Measurements from ENCODE around the gene PSG1.
"Not testable (repeated sequence)": the region's sequence is repeated elsewhere in the genome, so short reads cannot be mapped to it uniquely, and the experiment has no call there.

PSG1 gene

DNA sequence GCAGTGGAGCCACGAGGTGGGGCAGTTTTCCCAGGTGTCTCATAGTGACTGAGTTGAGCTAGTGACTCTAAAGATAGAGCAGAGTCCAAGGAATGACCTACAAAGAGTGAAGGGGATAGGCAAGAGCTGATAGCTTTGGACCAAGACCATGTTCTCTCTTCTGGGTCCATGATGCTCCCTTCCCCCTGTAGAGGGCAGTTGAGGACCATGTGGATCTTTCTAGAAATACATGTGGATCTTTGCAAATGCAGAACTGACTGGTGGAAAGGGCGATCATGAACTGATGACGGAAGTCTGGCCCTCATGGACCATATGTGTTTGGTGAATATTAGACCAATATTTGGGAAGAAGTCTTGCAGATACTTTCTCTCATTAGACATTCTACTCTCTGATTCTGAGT is 6.9 kb downstream of the PSG1 start:
- no peaks in the 10 kb centered on the region for H3K79me1 ChIP-seq (ENCODE audit: low read length)
- H3K23ac ChIP-seq (ENCODE audit: low read length): no peak overlapping the region
- H3K4ac ChIP-seq (ENCODE audit: low read depth, low read length): no peak overlapping the region
- H3K4me3 ChIP-seq (ENCODE audit: low read length): no peak overlapping the region
- no peak overlapping the region for H3K4me2 ChIP-seq (ENCODE audit: low read length)
- WGBS (ENCODE audit: extremely low coverage, insufficient coverage, low lambda C conversion rate): no CpG with 5 or more reads among the region's 3 CpGs
- DNase-seq: no peak
- no peak overlapping the region for H3K18ac ChIP-seq (ENCODE audit: low read length)
- H3K79me2 ChIP-seq (ENCODE audit: control insufficient read depth, insufficient read depth, low read length): no peaks in the 10 kb centered on the region
- H2BK120ac ChIP-seq (ENCODE audit: low read depth, low read length): no peak overlapping the region
- H2BK5ac ChIP-seq (ENCODE audit: low read length): no peak overlapping the region
- no peak overlapping the region for H4K5ac ChIP-seq (ENCODE audit: low read length)
- no peaks in the 10 kb centered on the region for H3K36me3 ChIP-seq (ENCODE audit: control insufficient read depth, insufficient read depth, low read length)
- H3K27ac ChIP-seq (ENCODE audit: low read depth, low read length): no peak overlapping the region
- H2BK15ac ChIP-seq (replicated peaks; ENCODE audit: low read depth): no peak overlapping the region
- no peak overlapping the region for H3K56ac ChIP-seq (ENCODE audit: low read length)
- no peak overlapping the region for H4K8ac ChIP-seq (ENCODE audit: low read depth, low read length)
- H3K27me3 ChIP-seq (ENCODE audit: insufficient read depth, low read length, poor library complexity): no peaks in the 10 kb centered on the region
- H3K9ac ChIP-seq (ENCODE audit: low read length): no peak overlapping the region
- no peaks in the 10 kb centered on the region for H3K4me1 ChIP-seq (ENCODE audit: control insufficient read depth, low read depth, low read length)
- H2AK5ac ChIP-seq (ENCODE audit: low read length): no peak overlapping the region

DNA sequence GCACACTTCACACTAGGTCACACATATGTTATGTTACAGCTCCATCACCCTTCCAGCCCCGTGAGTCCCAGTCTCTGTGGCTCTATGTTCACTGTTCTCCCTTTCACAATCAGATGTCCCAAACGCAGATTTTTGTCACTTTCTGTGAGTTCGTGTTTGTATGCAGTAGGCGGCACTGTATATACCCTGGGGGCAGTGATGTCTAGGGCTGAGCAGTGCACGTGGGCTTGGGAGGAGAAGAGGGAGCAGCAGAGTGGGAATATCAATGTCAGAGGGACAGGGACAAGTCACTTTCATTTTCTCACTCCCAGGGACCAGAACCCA is 22.0 kb downstream of the PSG1 start:
- no CpG with 5 or more reads among the region's 5 CpGs for WGBS (ENCODE audit: extremely low coverage, insufficient coverage, low lambda C conversion rate)
- Histone ChIP-seq H3K9ac (ENCODE audit: low read length) (no peak overlapping the region), H3K56ac (ENCODE audit: low read length) (no peak overlapping the region), H3K27ac (ENCODE audit: low read depth, low read length) (no peak overlapping the region), H3K4me1 (ENCODE audit: control insufficient read depth, low read depth, low read length) (no peaks in the 10 kb centered on the region), H3K4me2 (ENCODE audit: low read length) (no peak overlapping the region), H3K4me3 (ENCODE audit: low read length) (no peak overlapping the region), H3K36me3 (ENCODE audit: control insufficient read depth, insufficient read depth, low read length) (no peaks in the 10 kb centered on the region), H3K23ac (ENCODE audit: low read length) (no peak overlapping the region), H4K8ac (ENCODE audit: low read depth, low read length) (no peak overlapping the region), H2BK120ac (ENCODE audit: low read depth, low read length) (no peak overlapping the region), H3K79me2 (ENCODE audit: control insufficient read depth, insufficient read depth, low read length) (no peaks in the 10 kb centered on the region), H2BK15ac (replicated peaks; ENCODE audit: low read depth) (no peak overlapping the region), H3K79me1 (ENCODE audit: low read length) (no peaks in the 10 kb centered on the region), H2BK5ac (ENCODE audit: low read length) (no peak overlapping the region), H4K5ac (ENCODE audit: low read length) (no peak overlapping the region), H2AK5ac (ENCODE audit: low read length) (no peak overlapping the region), H3K18ac (ENCODE audit: low read length) (no peak overlapping the region), H3K4ac (ENCODE audit: low read depth, low read length) (no peak overlapping the region), H3K27me3 (ENCODE audit: insufficient read depth, low read length, poor library complexity) (no peaks in the 10 kb centered on the region)
- no peak for DNase-seq

DNA sequence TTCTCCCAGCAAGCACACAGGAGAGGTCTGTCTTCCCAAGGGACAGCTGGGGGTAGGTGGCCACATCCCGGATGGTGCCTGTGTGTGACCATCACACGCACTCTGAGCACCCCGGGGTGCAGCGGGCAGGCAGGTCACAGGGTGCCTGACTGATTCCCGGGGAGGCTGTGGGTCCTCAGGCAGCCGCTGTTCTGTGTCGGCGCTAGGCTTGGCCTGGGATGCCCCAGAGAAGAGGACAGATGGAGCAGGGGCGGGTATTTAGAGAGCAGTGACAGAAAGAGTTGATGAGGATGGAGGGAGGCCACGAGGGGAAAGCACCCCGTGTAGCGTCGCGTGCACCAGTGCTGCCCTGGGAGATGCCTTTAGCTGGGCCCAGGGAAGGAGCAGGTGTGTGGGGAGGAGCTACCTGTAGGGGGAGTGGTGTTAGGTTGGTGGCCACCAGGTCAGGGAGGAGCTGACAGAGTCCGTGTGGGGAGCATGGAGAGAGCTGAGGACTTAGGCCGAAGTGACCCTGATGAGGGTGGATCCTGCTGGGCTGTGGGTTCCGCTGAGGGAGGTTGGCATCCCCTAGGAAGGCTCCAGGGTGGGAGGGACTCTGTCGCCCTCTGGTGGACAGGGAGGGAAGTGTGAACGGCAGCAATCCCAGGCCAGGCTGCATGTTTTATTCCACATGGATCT is 22.5 kb downstream of the PSG1 start:
- H3K79me1 ChIP-seq (ENCODE audit: low read length); H4K5ac ChIP-seq (ENCODE audit: low read length); H3K23ac ChIP-seq (ENCODE audit: low read length); H3K18ac ChIP-seq (ENCODE audit: low read length); H3K27ac ChIP-seq (ENCODE audit: low read depth, low read length); H3K4ac ChIP-seq (ENCODE audit: low read depth, low read length); H3K4me1 ChIP-seq (ENCODE audit: control insufficient read depth, low read depth, low read length); H3K4me3 ChIP-seq (ENCODE audit: low read length); H3K36me3 ChIP-seq (ENCODE audit: control insufficient read depth, insufficient read depth, low read length); H3K56ac ChIP-seq (ENCODE audit: low read length); H2BK15ac ChIP-seq (replicated peaks; ENCODE audit: low read depth); H2BK5ac ChIP-seq (ENCODE audit: low read length); H2AK5ac ChIP-seq (ENCODE audit: low read length); H2BK120ac ChIP-seq (ENCODE audit: low read depth, low read length); DNase-seq; H3K4me2 ChIP-seq (ENCODE audit: low read length); H3K9ac ChIP-seq (ENCODE audit: low read length); H3K79me2 ChIP-seq (ENCODE audit: control insufficient read depth, insufficient read depth, low read length); H3K27me3 ChIP-seq (ENCODE audit: insufficient read depth, low read length, poor library complexity); H4K8ac ChIP-seq (ENCODE audit: low read depth, low read length): not testable (repeated sequence)
- no CpG with 5 or more reads among the region's 19 CpGs for WGBS (ENCODE audit: extremely low coverage, insufficient coverage, low lambda C conversion rate)

DNA sequence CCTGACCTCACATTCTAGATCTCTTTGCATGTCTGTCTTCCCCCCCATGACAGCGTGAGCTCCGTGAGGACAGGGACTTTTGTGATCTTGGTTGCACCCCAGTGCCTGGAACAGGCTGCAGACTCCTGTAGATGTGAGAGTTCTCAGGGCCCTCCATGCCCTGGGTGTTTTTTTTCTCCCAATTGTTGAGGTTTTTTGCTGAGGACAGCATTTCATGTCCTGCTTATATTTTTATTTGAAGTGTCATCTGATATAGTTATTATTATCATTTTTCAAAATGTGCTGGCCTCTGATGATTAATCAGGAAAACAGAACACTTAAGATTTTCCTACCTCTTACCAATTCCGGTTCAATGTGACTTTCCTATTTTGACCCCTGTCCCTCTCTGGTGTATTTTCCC is 24.8 kb downstream of the PSG1 start:
- H2BK120ac ChIP-seq (ENCODE audit: low read depth, low read length); H3K36me3 ChIP-seq (ENCODE audit: control insufficient read depth, insufficient read depth, low read length); H3K56ac ChIP-seq (ENCODE audit: low read length); H2BK15ac ChIP-seq (replicated peaks; ENCODE audit: low read depth); H4K5ac ChIP-seq (ENCODE audit: low read length); H3K79me2 ChIP-seq (ENCODE audit: control insufficient read depth, insufficient read depth, low read length); H4K8ac ChIP-seq (ENCODE audit: low read depth, low read length); H3K79me1 ChIP-seq (ENCODE audit: low read length); H3K27ac ChIP-seq (ENCODE audit: low read depth, low read length); H3K4me3 ChIP-seq (ENCODE audit: low read length); H3K27me3 ChIP-seq (ENCODE audit: insufficient read depth, low read length, poor library complexity); H2BK5ac ChIP-seq (ENCODE audit: low read length); H3K18ac ChIP-seq (ENCODE audit: low read length); H3K9ac ChIP-seq (ENCODE audit: low read length); DNase-seq; H3K4ac ChIP-seq (ENCODE audit: low read depth, low read length); H3K4me2 ChIP-seq (ENCODE audit: low read length); H2AK5ac ChIP-seq (ENCODE audit: low read length); H3K4me1 ChIP-seq (ENCODE audit: control insufficient read depth, low read depth, low read length); H3K23ac ChIP-seq (ENCODE audit: low read length): not testable (repeated sequence)
- WGBS (ENCODE audit: extremely low coverage, insufficient coverage, low lambda C conversion rate): no CpG with 5 or more reads among the region's 3 CpGs

DNA sequence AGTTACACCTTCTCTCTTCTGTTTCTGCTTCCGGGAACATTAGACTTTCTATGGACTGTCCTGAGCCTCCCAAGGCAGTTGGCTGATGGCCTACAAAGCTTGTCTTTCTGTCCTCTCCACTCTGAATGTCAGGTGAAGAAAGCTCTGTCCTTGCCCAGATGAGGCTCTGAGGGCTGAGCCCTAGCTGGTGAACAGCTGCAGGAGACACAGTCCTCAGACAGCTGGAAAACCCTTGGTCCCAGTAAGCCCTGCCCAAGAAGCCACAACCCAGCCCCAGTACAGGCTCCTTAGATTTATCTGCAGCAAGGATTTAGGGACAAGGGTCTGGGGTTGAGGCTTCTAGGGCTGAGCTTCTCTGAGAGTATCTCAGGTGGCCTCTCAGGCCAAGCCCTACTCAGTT is 26.3 kb downstream of the PSG1 start:
- H3K27ac ChIP-seq (ENCODE audit: low read depth, low read length); H3K4ac ChIP-seq (ENCODE audit: low read depth, low read length); H2BK120ac ChIP-seq (ENCODE audit: low read depth, low read length); H2BK15ac ChIP-seq (replicated peaks; ENCODE audit: low read depth); H3K4me3 ChIP-seq (ENCODE audit: low read length); DNase-seq; H4K8ac ChIP-seq (ENCODE audit: low read depth, low read length); H3K4me1 ChIP-seq (ENCODE audit: control insufficient read depth, low read depth, low read length); H3K9ac ChIP-seq (ENCODE audit: low read length); H3K27me3 ChIP-seq (ENCODE audit: insufficient read depth, low read length, poor library complexity); H3K18ac ChIP-seq (ENCODE audit: low read length); H3K4me2 ChIP-seq (ENCODE audit: low read length); H3K79me2 ChIP-seq (ENCODE audit: control insufficient read depth, insufficient read depth, low read length); H4K5ac ChIP-seq (ENCODE audit: low read length); H2AK5ac ChIP-seq (ENCODE audit: low read length); H3K56ac ChIP-seq (ENCODE audit: low read length); H3K79me1 ChIP-seq (ENCODE audit: low read length); H3K36me3 ChIP-seq (ENCODE audit: control insufficient read depth, insufficient read depth, low read length); H3K23ac ChIP-seq (ENCODE audit: low read length); H2BK5ac ChIP-seq (ENCODE audit: low read length): not testable (repeated sequence)
- no CpG with 5 or more reads among the region's 1 CpG for WGBS (ENCODE audit: extremely low coverage, insufficient coverage, low lambda C conversion rate)

DNA sequence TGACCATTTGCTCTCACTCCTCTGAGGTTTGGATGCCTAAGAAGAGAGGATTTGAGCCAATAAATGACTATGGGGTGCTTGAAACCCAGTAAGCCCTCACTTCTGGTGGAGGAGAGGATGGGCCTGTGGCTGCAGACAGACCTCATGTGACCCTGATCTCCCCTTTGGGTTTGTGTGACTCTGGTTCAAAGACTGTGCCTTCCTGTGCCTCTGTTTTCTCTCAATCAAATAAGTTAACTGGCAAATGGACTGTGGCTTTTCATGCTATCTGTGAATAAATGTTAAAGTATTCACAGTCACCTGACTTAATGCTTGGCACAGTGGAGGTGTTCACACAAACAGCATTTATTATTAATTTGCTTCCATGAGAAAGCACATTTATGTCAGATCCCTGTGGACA is 26.7 kb downstream of the PSG1 start:
- not testable (repeated sequence) for H3K79me1 ChIP-seq (ENCODE audit: low read length); H2BK5ac ChIP-seq (ENCODE audit: low read length); H4K8ac ChIP-seq (ENCODE audit: low read depth, low read length); H3K18ac ChIP-seq (ENCODE audit: low read length); H2BK15ac ChIP-seq (replicated peaks; ENCODE audit: low read depth); DNase-seq; H3K4me2 ChIP-seq (ENCODE audit: low read length); H3K79me2 ChIP-seq (ENCODE audit: control insufficient read depth, insufficient read depth, low read length); H3K4me1 ChIP-seq (ENCODE audit: control insufficient read depth, low read depth, low read length); H3K23ac ChIP-seq (ENCODE audit: low read length); H3K27ac ChIP-seq (ENCODE audit: low read depth, low read length); H4K5ac ChIP-seq (ENCODE audit: low read length); H3K9ac ChIP-seq (ENCODE audit: low read length); H3K27me3 ChIP-seq (ENCODE audit: insufficient read depth, low read length, poor library complexity); H3K36me3 ChIP-seq (ENCODE audit: control insufficient read depth, insufficient read depth, low read length); H3K4ac ChIP-seq (ENCODE audit: low read depth, low read length); H3K4me3 ChIP-seq (ENCODE audit: low read length); H2BK120ac ChIP-seq (ENCODE audit: low read depth, low read length); H3K56ac ChIP-seq (ENCODE audit: low read length); H2AK5ac ChIP-seq (ENCODE audit: low read length)

All from mesendoderm (in vitro differentiated cells).